WTC11 (cell line): Measurements from ENCODE around the gene CLDN5. TPM values are rescaled to one million over a fixed set of nuclear protein-coding genes. Genes with fewer than 3 reads are reported as not detected.

Experiments
- ATAC-seq: fragments of 200-7000 bp; cut with Tn5 transposase; 2 replicates; pipeline ENCODE4 v1.10.0; 2021; ENCODE audit warnings: mild to moderate bottlenecking, moderate library complexity
- CTCF ChIA-PET: fragments of 300-600 bp; sonication (Branson Sonifier 250); formaldehyde crosslinking; loops from one replicate; lab custom pipeline; 2021; ENCODE audit warnings: antibody characterized with exemption; lab: Charles Lee
- POLR2A ChIA-PET: fragments of 350-600 bp; sonication (Branson Sonifier 250); formaldehyde crosslinking; loops from one replicate; lab custom pipeline; 2021; ENCODE audit warnings: antibody characterized with exemption; lab: Charles Lee
- DNase-seq: peaks from one replicate; pipeline ENCODE4 v3.0.0; 2021; ENCODE audit warnings: low spot score
- H3K27ac Mint-ChIP-seq: 2 replicates; pipeline ENCODE4 v1.8.0; 2021; ENCODE audit warnings: mixed read lengths
- H3K27me3 Mint-ChIP-seq: 2 replicates; pipeline ENCODE4 v1.8.0; 2021; ENCODE audit warnings: low read depth, mild to moderate bottlenecking, moderate library complexity, mixed read lengths
- H3K36me3 Mint-ChIP-seq: 2 replicates; pipeline ENCODE4 v1.8.0; 2021; ENCODE audit warnings: mixed read lengths
- H3K4me1 Mint-ChIP-seq: 2 replicates; pipeline ENCODE4 v1.8.0; 2022; ENCODE audit warnings: mixed read lengths
- H3K4me3 Mint-ChIP-seq: 2 replicates; pipeline ENCODE4 v1.8.0; 2021; ENCODE audit warnings: mild to moderate bottlenecking, moderate library complexity, mixed read lengths
- H3K9me3 Mint-ChIP-seq: 2 replicates; pipeline ENCODE4 v1.8.0; 2021; ENCODE audit warnings: mixed read lengths
- AR ChIP-seq: fragments of 250-450 bp; sonication (Bioruptor Pico); IDR thresholded peaks from 2 replicates; pipeline ENCODE4 v1.9.0; 2021; ENCODE audit warnings: mild to moderate bottlenecking
- CREB1 ChIP-seq: sonication (generic); formaldehyde crosslinking; IDR thresholded peaks from 2 replicates; pipeline ENCODE4 v1.8.0; 2023; ENCODE audit warnings: mild to moderate bottlenecking, missing genetic modification reagents
- CREM ChIP-seq: sonication (generic); formaldehyde crosslinking; IDR thresholded peaks from 2 replicates; pipeline ENCODE4 v1.8.1; 2022; ENCODE audit warnings: mild to moderate bottlenecking, missing genetic modification reagents, moderate library complexity
- EMX1 ChIP-seq: fragments of 250-450 bp; sonication (Bioruptor Pico); IDR thresholded peaks from 2 replicates; pipeline ENCODE4 v1.8.0; 2021; ENCODE audit warnings: mild to moderate bottlenecking
- ETV6 ChIP-seq: sonication (generic); formaldehyde crosslinking; IDR thresholded peaks from 2 replicates; pipeline ENCODE4 v1.8.1; 2022; ENCODE audit warnings: mild to moderate bottlenecking, missing genetic modification reagents
- FOXK1 ChIP-seq: sonication (generic); formaldehyde crosslinking; IDR thresholded peaks from 2 replicates; pipeline ENCODE4 v1.8.0; 2022; ENCODE audit warnings: mild to moderate bottlenecking, moderate library complexity, missing genetic modification reagents
- FOXP1 ChIP-seq: sonication (generic); formaldehyde crosslinking; IDR thresholded peaks from 2 replicates; pipeline ENCODE4 v1.8.0; 2022; ENCODE audit warnings: missing genetic modification reagents, mild to moderate bottlenecking, moderate library complexity, borderline replicate concordance
- GABPB1 ChIP-seq: sonication (generic); formaldehyde crosslinking; IDR thresholded peaks from 2 replicates; pipeline ENCODE4 v1.8.1; 2023; ENCODE audit warnings: mild to moderate bottlenecking, missing genetic modification reagents
- MXD4 ChIP-seq: fragments of 250-450 bp; sonication (Bioruptor Pico); IDR thresholded peaks from 2 replicates; pipeline ENCODE4 v1.8.0; 2021; ENCODE audit warnings: mild to moderate bottlenecking, moderate library complexity, borderline replicate concordance
- PRRX2 ChIP-seq: fragments of 250-450 bp; sonication (Bioruptor Pico); IDR thresholded peaks from 2 replicates; pipeline ENCODE4 v1.8.0; 2021; ENCODE audit warnings: mild to moderate bottlenecking
- RORB ChIP-seq: fragments of 250-450 bp; sonication (Bioruptor Pico); IDR thresholded peaks from 2 replicates; pipeline ENCODE4 v1.9.0; 2021; ENCODE audit warnings: mild to moderate bottlenecking
- SMAD3 ChIP-seq: sonication (generic); formaldehyde crosslinking; IDR thresholded peaks from 2 replicates; pipeline ENCODE4 v1.8.0; 2022; ENCODE audit warnings: missing genetic modification reagents, mild to moderate bottlenecking, borderline replicate concordance
- TCF7 ChIP-seq: sonication (generic); formaldehyde crosslinking; IDR thresholded peaks from 2 replicates; pipeline ENCODE4 v1.8.0; 2022; ENCODE audit warnings: mild to moderate bottlenecking, low read depth, missing genetic modification reagents, moderate library complexity
- TP53 ChIP-seq: sonication (generic); formaldehyde crosslinking; IDR thresholded peaks from 2 replicates; pipeline ENCODE4 v1.8.1; 2023; ENCODE audit warnings: mild to moderate bottlenecking, missing genetic modification reagents
- USF2 ChIP-seq: sonication (generic); formaldehyde crosslinking; IDR thresholded peaks from 2 replicates; pipeline ENCODE4 v1.8.1; 2023; ENCODE audit warnings: mild to moderate bottlenecking, missing genetic modification reagents, moderate library complexity
- ZMAT4 ChIP-seq: fragments of 250-450 bp; sonication (Bioruptor Pico); IDR thresholded peaks from 2 replicates; pipeline ENCODE4 v1.9.0; 2021; ENCODE audit warnings: mild to moderate bottlenecking
- ZNF263 ChIP-seq: sonication (generic); formaldehyde crosslinking; IDR thresholded peaks from 2 replicates; pipeline ENCODE4 v1.8.1; 2022; ENCODE audit warnings: low read depth, mild to moderate bottlenecking, moderate library complexity, missing genetic modification reagents
- ZNF317 ChIP-seq: sonication (generic); formaldehyde crosslinking; IDR thresholded peaks from 2 replicates; pipeline ENCODE4 v1.8.1; 2023; ENCODE audit warnings: low read depth, mild to moderate bottlenecking, moderate library complexity, missing genetic modification reagents, borderline replicate concordance
- ZNF512 ChIP-seq: sonication (generic); formaldehyde crosslinking; IDR thresholded peaks from 2 replicates; pipeline ENCODE4 v1.8.1; 2022; ENCODE audit warnings: missing genetic modification reagents, borderline replicate concordance
- total RNA-seq: library from RNA; stranded (reverse); gene quantifications from 3 replicates; pipeline ENCODE4 v1.2.3, GENCODE V29; 2021

CLDN5 gene
- total RNA-seq, 1 experiment from 2014 or later = 1.0 TPM

GRCh38 chr22:19478045-19478900 lies 45.9 kb downstream of the CLDN5 start:
- ATAC-seq (no peak), DNase-seq (no peak)
- ChIA-PET CTCF (interaction anchor here (0.7 to 2.4 kb wide), 3 partner anchors 152 to 334 kb away, joined by 3 to 6 read pairs (median 6); partner anchors contain the start of gene ESS2), POLR2A (no interaction called here)
- H3K36me3 Mint-ChIP-seq = peaks cover 12% of the 10 kb centered on the region
- H3K27ac Mint-ChIP-seq = peak overlapping the region; percentile 59; the same call in 1 of the 2 replicates
- no peaks in the 10 kb centered on the region for H3K27me3 Mint-ChIP-seq
- TF ChIP-seq EMX1 (CRISPR knock-in tag) = no peak
- TF ChIP-seq CREM = no peak
- TF ChIP-seq PRRX2 (CRISPR knock-in tag) = no peak
- TF ChIP-seq CREB1 (CRISPR knock-in tag) = no peak
- no peak for TF ChIP-seq RORB (CRISPR knock-in tag)
- TF ChIP-seq ZNF512 (CRISPR knock-in tag) = no peak
- no peak for TF ChIP-seq ZNF263 (CRISPR knock-in tag)
- no peak for TF ChIP-seq SMAD3 (CRISPR knock-in tag)
- no peak for TF ChIP-seq FOXK1
- no peak for TF ChIP-seq GABPB1 (CRISPR knock-in tag)
- no peak for TF ChIP-seq TP53 (CRISPR knock-in tag)
- peaks cover 23% of the 10 kb centered on the region for H3K4me1 Mint-ChIP-seq
- peak overlapping the region; percentile 96 for H3K4me3 Mint-ChIP-seq
- H3K9me3 Mint-ChIP-seq = no peaks in the 10 kb centered on the region

GRCh38 chr22:19477321-19478044 lies 46.7 kb downstream of the CLDN5 start:
- POLR2A ChIA-PET = interaction anchor here (0.6 to 0.7 kb wide), 2 partner anchors 60 to 299 kb away, joined by 4 to 6 read pairs; partner anchors contain the start of gene SLC25A1
- H3K27ac Mint-ChIP-seq = no peak overlapping the region

More at GRCh38 chr22:19477321-19478044, 46.7 kb downstream of the CLDN5 start:
- Mint-ChIP-seq H3K36me3 (peaks cover 11% of the 10 kb centered on the region), H3K9me3 (no peaks in the 10 kb centered on the region), H3K27me3 (no peaks in the 10 kb centered on the region), H3K4me3 (peak overlapping the region; percentile 96), H3K4me1 (peaks cover 23% of the 10 kb centered on the region)
- ATAC-seq (no peak), DNase-seq (no peak)
- CTCF ChIA-PET = interaction anchor here (1.0 to 2.4 kb wide), 4 partner anchors 152 to 333 kb away, joined by 3 to 6 read pairs (median 5); partner anchors contain the start of genes CLTCL1 and ESS2
- TF ChIP-seq FOXP1 (CRISPR knock-in tag) (no peak), ZMAT4 (CRISPR knock-in tag) (no peak), AR (CRISPR knock-in tag) (no peak), USF2 (CRISPR knock-in tag) (no peak), MXD4 (CRISPR knock-in tag) (no peak), SMAD3 (CRISPR knock-in tag) (no peak), ETV6 (CRISPR knock-in tag) (no peak), ZNF263 (CRISPR knock-in tag) (no peak), TCF7 (no peak), ZNF317 (no peak)
